Upper lobe of left lung (tissue), 4 donors: Measurements from ENCODE around the gene FNDC7.

Experiments used
- POLR2A ChIP-seq, 4 donors: fragments of 450-650 bp; IDR thresholded peaks; one replicate each; pipeline ENCODE4 v1.5.1; 2016 to 2017; ENCODE audit warnings: antibody characterized with exemption in 4 of 4, mild to moderate bottlenecking in 2 of 4
- TF ChIP-seq, protein P1 (sequence below), 6 experiments: fragments of 450-650 bp in 4 of 6; fragments of 200-600 bp in 2 of 6; sonication (generic) in 2 of 6; IDR thresholded peaks; one replicate each; pipeline ENCODE4 v1.5.1; 2016 to 2019; ENCODE audit warnings: antibody characterized with exemption in 6 of 6

DNA sequence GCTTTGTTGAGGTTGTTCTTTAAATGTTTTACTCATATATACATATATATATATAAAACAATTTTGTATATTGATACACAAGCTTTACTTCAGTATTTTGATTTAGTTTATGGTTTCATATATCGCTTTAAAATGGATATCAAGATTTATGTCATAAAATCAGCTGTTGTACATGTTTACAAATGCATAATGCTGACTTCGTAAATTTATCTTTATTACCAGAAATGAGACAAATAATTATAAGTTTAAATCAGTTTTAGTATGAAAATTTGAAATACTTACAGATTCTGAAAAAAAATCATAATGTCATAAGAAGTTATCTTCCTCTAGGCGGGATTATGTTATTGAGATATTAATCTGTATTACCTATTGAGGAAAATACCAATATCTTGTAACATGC lies 40.7 kb downstream of the FNDC7 start:
- TF ChIP-seq POLR2A (IDR thresholded peaks at IDR 0.05) = no peak
- TF ChIP-seq, protein P1, sequence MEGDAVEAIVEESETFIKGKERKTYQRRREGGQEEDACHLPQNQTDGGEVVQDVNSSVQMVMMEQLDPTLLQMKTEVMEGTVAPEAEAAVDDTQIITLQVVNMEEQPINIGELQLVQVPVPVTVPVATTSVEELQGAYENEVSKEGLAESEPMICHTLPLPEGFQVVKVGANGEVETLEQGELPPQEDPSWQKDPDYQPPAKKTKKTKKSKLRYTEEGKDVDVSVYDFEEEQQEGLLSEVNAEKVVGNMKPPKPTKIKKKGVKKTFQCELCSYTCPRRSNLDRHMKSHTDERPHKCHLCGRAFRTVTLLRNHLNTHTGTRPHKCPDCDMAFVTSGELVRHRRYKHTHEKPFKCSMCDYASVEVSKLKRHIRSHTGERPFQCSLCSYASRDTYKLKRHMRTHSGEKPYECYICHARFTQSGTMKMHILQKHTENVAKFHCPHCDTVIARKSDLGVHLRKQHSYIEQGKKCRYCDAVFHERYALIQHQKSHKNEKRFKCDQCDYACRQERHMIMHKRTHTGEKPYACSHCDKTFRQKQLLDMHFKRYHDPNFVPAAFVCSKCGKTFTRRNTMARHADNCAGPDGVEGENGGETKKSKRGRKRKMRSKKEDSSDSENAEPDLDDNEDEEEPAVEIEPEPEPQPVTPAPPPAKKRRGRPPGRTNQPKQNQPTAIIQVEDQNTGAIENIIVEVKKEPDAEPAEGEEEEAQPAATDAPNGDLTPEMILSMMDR (IDR thresholded peaks at IDR 0.05) = no peak
